DMS153 (cell line): ENCODE data around the gene GRID1.
A peak's percentile ranks its signal among the peaks of the same experiment; 100 is the strongest.

Source experiments
- DNase-seq: peaks from one replicate; lab custom pipeline; 2025; lab: John Stamatoyannopoulos, UW

The GRID1 gene

GRCh38 chr10:86366033-86366901, at the start of gene GRID1:
Gene GRID1 (minus strand): TSS chr10:86366795.
- no peak for DNase-seq

DNA sequence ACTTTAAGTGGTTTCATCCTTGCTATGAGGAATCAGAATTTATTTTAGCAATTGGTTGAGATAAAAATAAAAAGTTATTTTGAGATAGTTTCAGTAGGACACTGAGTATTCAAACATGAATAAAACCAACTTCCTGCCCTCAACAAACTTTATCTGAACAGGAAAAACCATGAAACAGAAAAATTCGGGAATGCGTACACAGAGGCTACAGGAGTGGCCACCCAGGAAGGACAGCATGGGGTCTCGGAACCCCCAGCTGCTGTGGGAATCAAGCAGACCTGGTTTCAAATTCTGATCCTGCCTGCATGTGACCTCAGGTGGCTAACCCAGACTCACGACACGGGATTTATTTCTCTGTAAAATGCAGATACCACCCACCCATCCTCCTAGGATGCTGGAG, 49.0 kb upstream of the GRID1 start:
- DNase-seq, result no peak

DNA sequence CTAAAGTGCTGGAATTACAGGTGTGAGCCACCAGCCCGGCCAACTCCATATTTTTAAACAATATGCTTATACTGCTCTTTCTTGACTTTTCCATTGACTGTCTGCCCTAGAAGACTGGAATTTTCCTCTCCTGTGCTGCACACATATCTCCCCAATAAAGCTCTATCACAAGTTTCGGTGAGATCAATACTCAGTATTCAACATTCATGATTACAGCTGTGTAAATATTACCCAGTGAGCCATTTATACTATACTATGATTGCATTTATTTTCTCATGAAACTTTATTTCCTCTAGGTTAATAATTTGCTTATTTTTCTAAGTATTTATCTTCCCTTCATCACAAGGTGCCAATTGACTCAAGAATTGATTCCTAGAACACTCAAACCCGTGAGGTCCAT, 48.5 kb upstream of the GRID1 start:
- no peak for DNase-seq

DNA sequence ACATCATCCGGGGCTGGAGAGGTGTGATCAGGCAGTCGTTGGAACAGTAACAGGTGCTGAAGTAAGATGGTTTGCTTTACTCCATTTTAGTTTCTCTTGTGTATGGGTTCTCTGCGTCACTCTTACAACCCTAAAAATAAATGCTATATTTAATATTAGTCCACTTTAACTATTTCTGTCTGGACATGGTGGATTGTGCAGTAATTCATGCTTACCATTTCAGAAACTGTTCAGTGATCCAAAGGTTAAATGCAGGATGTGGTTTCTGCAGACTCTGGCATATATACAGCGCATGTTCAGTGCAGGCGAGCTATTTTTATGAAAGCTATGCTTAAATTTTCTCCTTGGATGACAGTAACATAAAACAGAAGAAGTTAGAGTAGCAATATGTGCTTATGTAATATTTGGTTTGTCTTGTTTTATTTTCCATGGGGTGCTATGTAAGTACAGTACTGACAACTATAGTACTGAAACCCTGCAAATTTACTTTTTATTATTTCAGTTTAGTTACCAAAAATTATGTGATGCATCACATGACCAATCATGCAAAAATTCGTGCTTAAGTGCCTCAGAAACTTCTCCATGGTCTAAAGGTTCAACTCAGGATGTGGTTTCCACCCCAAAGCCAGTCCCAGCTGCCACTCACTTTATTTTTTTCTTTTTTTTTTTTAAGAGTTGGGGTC, 46.6 kb upstream of the GRID1 start:
- no peak for DNase-seq

GRCh38 chr10:86411852-86412560, 45.4 kb upstream of the GRID1 start:
- no peak for DNase-seq

GRCh38 chr10:86411281-86411841, 44.8 kb upstream of the GRID1 start:
- no peak for DNase-seq

- DNase-seq, result no peak
These were observed 44.0 kb upstream of the GRID1 start for GRCh38 chr10:86410542-86411124.

- no peak for DNase-seq
These were observed 42.6 kb upstream of the GRID1 start for GRCh38 chr10:86409183-86409582.

DNA sequence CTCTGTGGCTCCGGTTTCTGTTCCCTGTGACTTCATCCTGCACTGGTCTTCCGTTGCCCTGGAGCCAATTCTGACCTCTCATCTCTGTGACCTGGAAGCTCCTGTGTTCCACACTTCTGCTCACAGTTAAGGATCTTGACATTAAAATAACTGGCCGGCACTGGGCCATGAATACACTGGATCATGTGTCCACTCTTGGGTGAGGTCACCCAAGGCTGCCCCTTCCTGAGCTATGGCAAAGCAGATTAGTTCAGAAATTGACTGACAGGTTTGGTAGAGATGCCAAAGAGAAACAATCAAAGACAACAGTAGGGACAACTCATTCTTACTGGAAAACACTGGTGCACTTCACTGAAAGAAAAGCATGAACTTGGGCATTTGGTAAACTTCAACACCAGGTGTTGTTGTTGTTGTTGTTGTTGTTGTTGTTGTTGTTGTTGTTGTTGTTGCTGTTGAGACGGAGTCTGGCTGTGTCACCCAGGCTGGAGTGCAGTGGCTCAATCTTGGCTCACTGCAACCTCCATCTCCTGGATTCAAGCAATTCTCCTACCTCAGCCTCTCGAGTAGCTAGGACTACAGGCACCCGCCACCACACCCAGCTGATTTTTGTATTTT, 36.7 kb upstream of the GRID1 start:
- no peak for DNase-seq

GRCh38 chr10:86402283-86402941, 35.8 kb upstream of the GRID1 start:
- DNase-seq, result peak; percentile 3

- DNase-seq, result no peak
These were observed 35.1 kb upstream of the GRID1 start for GRCh38 chr10:86401588-86402282.

DNA sequence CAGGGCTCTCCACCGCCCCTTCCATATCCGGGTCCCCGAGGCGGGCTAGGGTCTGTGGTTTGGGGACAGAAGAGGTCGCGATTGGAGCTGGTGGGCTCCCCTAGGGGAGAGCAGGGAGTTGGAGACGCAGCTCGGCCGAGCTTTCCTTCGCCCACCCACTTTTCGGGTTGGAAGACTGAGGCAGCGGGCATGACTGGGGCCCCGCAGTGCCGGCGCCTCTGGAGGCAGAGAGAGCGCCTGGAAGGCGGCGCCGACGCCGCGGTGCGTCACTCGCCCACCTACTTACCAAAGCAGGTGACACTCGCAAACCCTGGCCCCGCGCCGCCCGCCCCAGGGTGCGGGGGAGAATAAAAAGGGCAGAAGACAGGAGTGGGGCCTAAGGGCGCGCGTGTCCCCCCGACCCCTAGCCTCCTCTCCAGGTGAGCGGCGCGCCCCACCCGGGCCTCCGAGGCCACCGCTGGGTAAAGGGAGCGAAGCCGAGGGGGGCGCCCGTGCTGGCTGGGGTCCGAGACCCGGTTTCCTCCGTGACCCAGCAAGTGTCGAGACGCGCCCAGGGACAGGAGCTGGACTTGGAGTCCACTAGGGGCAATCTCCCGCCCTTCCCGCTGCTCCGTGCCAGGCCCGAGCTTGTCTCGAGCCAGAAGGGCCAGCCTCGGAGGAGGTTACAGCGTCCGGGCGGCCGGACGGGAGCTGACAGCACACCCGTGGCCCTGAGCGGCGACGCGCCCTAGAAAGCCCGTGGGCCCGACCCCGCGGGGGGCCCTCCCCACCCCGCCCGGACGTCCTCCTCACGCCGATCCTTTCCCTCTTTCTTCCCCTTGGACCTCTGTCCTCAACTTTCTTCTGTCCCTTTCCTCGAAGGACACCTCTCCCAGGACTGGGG, 34.4 kb upstream of the GRID1 start:
- DNase-seq, result no peak

GRCh38 chr10:86399879-86400704, 33.5 kb upstream of the GRID1 start:
- peak; percentile 90 for DNase-seq

- DNase-seq, result no peak
These were observed 32.9 kb upstream of the GRID1 start for GRCh38 chr10:86399514-86399878.

GRCh38 chr10:86397120-86397519, 30.5 kb upstream of the GRID1 start:
- no peak for DNase-seq

DNA sequence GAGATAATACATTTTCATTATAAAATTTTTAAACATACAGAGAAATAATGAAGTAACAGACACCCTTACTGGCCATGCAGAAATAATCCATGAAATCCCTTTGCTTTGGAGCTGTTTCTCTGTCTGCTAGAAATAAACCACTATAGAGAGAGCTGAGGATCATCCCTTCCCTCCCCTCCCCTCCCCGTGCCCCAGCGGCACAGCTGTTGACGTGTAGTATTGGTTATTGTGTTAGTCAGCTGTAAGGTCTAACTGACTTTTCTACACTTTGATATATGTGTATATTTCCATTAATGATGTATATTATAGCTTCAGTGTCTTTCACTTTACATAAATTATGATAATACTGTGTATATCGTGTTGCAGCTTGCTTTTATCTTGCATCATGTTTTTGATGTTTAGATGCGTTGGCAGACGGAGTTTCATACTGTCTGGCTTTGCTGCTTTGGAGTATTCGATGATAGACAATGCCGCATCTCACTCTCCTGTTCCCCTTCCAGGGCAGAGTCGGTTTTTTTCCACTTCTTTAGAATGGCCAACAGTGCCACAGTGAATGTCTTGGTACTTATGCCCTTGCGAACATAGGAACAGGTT, 27.4 kb upstream of the GRID1 start:
- DNase-seq, result no peak

GRCh38 chr10:86393362-86393761, 26.8 kb upstream of the GRID1 start:
- no peak for DNase-seq

DNA sequence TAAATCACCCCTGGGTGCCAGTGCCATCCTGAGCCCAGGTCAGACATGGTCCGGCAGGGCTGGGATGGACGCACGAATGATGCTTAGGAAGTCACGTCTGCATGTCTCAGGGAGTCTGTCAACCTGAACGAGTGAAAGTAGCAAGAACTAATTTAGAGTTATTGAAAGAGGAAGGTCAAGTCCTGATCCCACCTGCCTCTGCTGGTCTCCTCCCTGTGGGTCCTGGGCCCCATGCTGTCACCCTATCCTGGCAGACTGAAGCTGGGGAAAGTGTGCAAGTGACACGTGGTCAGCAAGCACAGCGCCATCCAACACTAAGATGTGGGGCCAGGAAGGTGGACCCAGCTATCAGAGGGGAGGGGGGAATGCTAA, 26.1 kb upstream of the GRID1 start:
- DNase-seq, result no peak
